MCF 10A (cell line): ENCODE measurements around the gene PTPRK. TPM values are rescaled to one million over a fixed set of nuclear protein-coding genes. Genes with fewer than 3 reads are reported as not detected.

ENCODE experiments used
- BruUV-seq: library from RNA; stranded (reverse); fragments of 400-500 nt; replicated peaks from 2 replicates; lab custom pipeline; 2021; lab: Mats Ljungman, UMichigan
- CTCF ChIA-PET: fragments of 300-600 bp; sonication (Branson Sonifier 250); formaldehyde crosslinking; extraction: SDS; loops from one replicate; lab custom pipeline; 2021; ENCODE audit warnings: antibody characterized with exemption, inconsistent platforms; lab: Yijun Ruan, JAX
- POLR2A ChIA-PET: fragments of 300-600, 350-650 bp; sonication (Branson Sonifier 250); formaldehyde crosslinking; extraction: SDS; loops from one replicate; lab custom pipeline; 2020; ENCODE audit warnings: antibody characterized with exemption, inconsistent platforms; lab: Yijun Ruan, JAX
- DNase-seq: peaks from one replicate; pipeline ENCODE4 v3.0.0-alpha.2; 2018; ENCODE audit not compliant: unreplicated experiment
- H3K27ac Mint-ChIP-seq: one replicate; pipeline ENCODE4 v1.8.0; 2022; ENCODE audit warnings: mild to moderate bottlenecking, low read depth, mixed read lengths; ENCODE audit not compliant: unreplicated experiment
- H3K27me3 Mint-ChIP-seq: one replicate; pipeline ENCODE4 v1.8.0; 2022; ENCODE audit warnings: mixed read lengths; ENCODE audit not compliant: insufficient read depth, unreplicated experiment
- H3K36me3 Mint-ChIP-seq: one replicate; pipeline ENCODE4 v1.8.0; 2022; ENCODE audit warnings: mild to moderate bottlenecking, moderate library complexity, mixed read lengths; ENCODE audit not compliant: insufficient read depth, unreplicated experiment
- H3K4me1 Mint-ChIP-seq: one replicate; pipeline ENCODE4 v1.8.0; 2022; ENCODE audit warnings: mixed read lengths; ENCODE audit not compliant: insufficient read depth, unreplicated experiment
- H3K4me3 Mint-ChIP-seq: one replicate; pipeline ENCODE4 v1.8.0; 2022; ENCODE audit warnings: mild to moderate bottlenecking, moderate library complexity, mixed read lengths; ENCODE audit not compliant: unreplicated experiment
- H3K9me3 Mint-ChIP-seq: one replicate; pipeline ENCODE4 v1.8.0; 2022; ENCODE audit warnings: mixed read lengths; ENCODE audit not compliant: unreplicated experiment
- CTCF ChIP-seq: fragments of 200-600 bp; IDR thresholded peaks from one replicate; pipeline ENCODE4 v1.8.0; 2022; ENCODE audit warnings: antibody characterized with exemption, mild to moderate bottlenecking; ENCODE audit not compliant: unreplicated experiment
- intact Hi-C: fragments of 100-400 bp; cut with micrococcal nuclease; formaldehyde crosslinking; loops from 2 replicates; pipeline ENCODE4 v1.14.1; 2022
- total RNA-seq: library from RNA; stranded (reverse); gene quantifications from 2 replicates; pipeline ENCODE4 v1.2.3, GENCODE V29; 2022

Gene PTPRK
- total RNA-seq, 1 experiment from 2014 or later, result 50.2 TPM

GRCh38 chr6:128199461-128199860, 320.9 kb downstream of the PTPRK start:
- Mint-ChIP-seq H3K4me1 (peaks cover 7% of the 10 kb centered on the region), H3K27me3 (no peaks in the 10 kb centered on the region), H3K4me3 (no peak overlapping the region), H3K36me3 (no peaks in the 10 kb centered on the region), H3K27ac (no peak overlapping the region), H3K9me3 (no peaks in the 10 kb centered on the region)
- no peak for TF ChIP-seq CTCF
- no TSS peak for BruUV-seq
- POLR2A ChIA-PET, result no interaction called here
- intact Hi-C loops, result no loop called here
- CTCF ChIA-PET, result no interaction called here
- no peak for DNase-seq

- intact Hi-C loops, result no loop called here
- no peak overlapping the region for H3K27ac Mint-ChIP-seq
- no peaks in the 10 kb centered on the region for H3K27me3 Mint-ChIP-seq
- H3K4me3 Mint-ChIP-seq, result no peak overlapping the region
- H3K36me3 Mint-ChIP-seq, result no peaks in the 10 kb centered on the region
- no peak for TF ChIP-seq CTCF
- BruUV-seq, result no TSS peak
- peaks cover 5% of the 10 kb centered on the region for H3K4me1 Mint-ChIP-seq
- ChIA-PET POLR2A (no interaction called here), CTCF (no interaction called here)
- no peaks in the 10 kb centered on the region for H3K9me3 Mint-ChIP-seq
- DNase-seq, result no peak
These were observed 327.4 kb downstream of the PTPRK start for GRCh38 chr6:128192972-128193371.

- H3K9me3 Mint-ChIP-seq, result no peaks in the 10 kb centered on the region
- no peak for DNase-seq
- no peaks in the 10 kb centered on the region for H3K27me3 Mint-ChIP-seq
- H3K4me1 Mint-ChIP-seq, result no peaks in the 10 kb centered on the region
- H3K27ac Mint-ChIP-seq, result no peak overlapping the region
- intact Hi-C loops, result no loop called here
- TF ChIP-seq CTCF, result no peak
- CTCF ChIA-PET, result no interaction called here
- BruUV-seq, result no TSS peak
- no peak overlapping the region for H3K4me3 Mint-ChIP-seq
- POLR2A ChIA-PET, result no interaction called here
- H3K36me3 Mint-ChIP-seq, result no peaks in the 10 kb centered on the region
These were observed 331.7 kb downstream of the PTPRK start for GRCh38 chr6:128188678-128189077.

GRCh38 chr6:128186729-128187128, 333.7 kb downstream of the PTPRK start:
- CTCF ChIA-PET, result no interaction called here
- no peak for DNase-seq

More at GRCh38 chr6:128186729-128187128, 333.7 kb downstream of the PTPRK start:
- BruUV-seq, result no TSS peak
- Mint-ChIP-seq H3K9me3 (no peaks in the 10 kb centered on the region), H3K4me1 (no peaks in the 10 kb centered on the region), H3K27me3 (no peaks in the 10 kb centered on the region), H3K36me3 (no peaks in the 10 kb centered on the region), H3K4me3 (no peak overlapping the region), H3K27ac (no peak overlapping the region)
- POLR2A ChIA-PET, result no interaction called here
- no peak for TF ChIP-seq CTCF
- intact Hi-C loops, result no loop called here
